Measurements from ENCODE around the gene SPSB1.

Gene SPSB1

GRCh38 chr1:9394010-9394409 lies 101.3 kb downstream of the SPSB1 start:
- no peaks in the 10 kb centered on the region for H3K36me3 ChIP-seq (replicated peaks; ENCODE audit: insufficient read depth, low read length)
- DNase-seq = no peak
- H3K4me3 ChIP-seq (ENCODE audit: low read length) = no peak overlapping the region
- no peaks in the 10 kb centered on the region for H3K9me2 ChIP-seq (replicated peaks; ENCODE audit: insufficient read depth, low read length)
- no peaks in the 10 kb centered on the region for H3F3A ChIP-seq (ENCODE audit: insufficient read depth, low read length)
- peaks cover 11% of the 10 kb centered on the region; the same call in 1 of the 2 replicates for H3K27me3 ChIP-seq (replicated peaks; ENCODE audit: insufficient read depth, low read length)
- H3K4me1 ChIP-seq (ENCODE audit: low read length) = no peaks in the 10 kb centered on the region
- no peak overlapping the region for H3K4me2 ChIP-seq (ENCODE audit: low read depth, low read length)
- H3K79me2 ChIP-seq (ENCODE audit: low read length) = no peaks in the 10 kb centered on the region
- H3K27ac ChIP-seq (ENCODE audit: low read length) = no peak overlapping the region
- TF ChIP-seq EZH2phosphoT487 (IDR thresholded peaks at IDR 0.05; ENCODE audit: low read length) (no peak), EZH2 (optimal IDR thresholded peaks at IDR 0.05; ENCODE audit: low read depth, low read length) (no peak), CTCF (IDR thresholded peaks at IDR 0.05; ENCODE audit: low read length) (no peak)
- no peaks in the 10 kb centered on the region for H3K9me3 ChIP-seq (replicated peaks; ENCODE audit: insufficient read depth, low read length)
- no peak overlapping the region for H3K9ac ChIP-seq (ENCODE audit: low read length)
- no peaks in the 10 kb centered on the region for H4K20me1 ChIP-seq (ENCODE audit: insufficient read depth, low read length)
- no peak overlapping the region for H2AFZ ChIP-seq (ENCODE audit: low read length)

GRCh38 chr1:9395018-9395417 lies 102.3 kb downstream of the SPSB1 start:
- Histone ChIP-seq H3K9me2 (replicated peaks; ENCODE audit: insufficient read depth, low read length) (no peaks in the 10 kb centered on the region), H3K4me3 (ENCODE audit: low read length) (no peak overlapping the region), H3K9ac (ENCODE audit: low read length) (no peak overlapping the region), H4K20me1 (ENCODE audit: insufficient read depth, low read length) (no peaks in the 10 kb centered on the region), H2AFZ (ENCODE audit: low read length) (no peak overlapping the region), H3K79me2 (ENCODE audit: low read length) (no peaks in the 10 kb centered on the region), H3K36me3 (replicated peaks; ENCODE audit: insufficient read depth, low read length) (no peaks in the 10 kb centered on the region), H3K4me2 (ENCODE audit: low read depth, low read length) (no peak overlapping the region), H3K27me3 (replicated peaks; ENCODE audit: insufficient read depth, low read length) (peaks cover 11% of the 10 kb centered on the region; the same call in 1 of the 2 replicates), H3K9me3 (replicated peaks; ENCODE audit: insufficient read depth, low read length) (no peaks in the 10 kb centered on the region), H3F3A (ENCODE audit: insufficient read depth, low read length) (no peaks in the 10 kb centered on the region), H3K27ac (ENCODE audit: low read length) (no peak overlapping the region), H3K4me1 (ENCODE audit: low read length) (no peaks in the 10 kb centered on the region)
- DNase-seq = no peak
- TF ChIP-seq EZH2phosphoT487 (IDR thresholded peaks at IDR 0.05; ENCODE audit: low read length) (no peak), EZH2 (optimal IDR thresholded peaks at IDR 0.05; ENCODE audit: low read depth, low read length) (no peak), CTCF (IDR thresholded peaks at IDR 0.05; ENCODE audit: low read length) (no peak)

- no peaks in the 10 kb centered on the region for H3F3A ChIP-seq (ENCODE audit: insufficient read depth, low read length)
- no peaks in the 10 kb centered on the region for H4K20me1 ChIP-seq (ENCODE audit: insufficient read depth, low read length)
- H3K9ac ChIP-seq (ENCODE audit: low read length) = no peak overlapping the region
- TF ChIP-seq EZH2phosphoT487 (IDR thresholded peaks at IDR 0.05; ENCODE audit: low read length) = no peak
- TF ChIP-seq CTCF (IDR thresholded peaks at IDR 0.05; ENCODE audit: low read length) = no peak
- 0 out of 2 replicates have a peak, but pooled peaks cover 9% of the 10 kb centered on the region for H3K27me3 ChIP-seq (replicated peaks; ENCODE audit: insufficient read depth, low read length)
- H3K27ac ChIP-seq (ENCODE audit: low read length) = no peak overlapping the region
- no peaks in the 10 kb centered on the region for H3K79me2 ChIP-seq (ENCODE audit: low read length)
- H3K9me3 ChIP-seq (replicated peaks; ENCODE audit: insufficient read depth, low read length) = no peaks in the 10 kb centered on the region
- H3K4me1 ChIP-seq (ENCODE audit: low read length) = no peaks in the 10 kb centered on the region
- H3K36me3 ChIP-seq (replicated peaks; ENCODE audit: insufficient read depth, low read length) = no peaks in the 10 kb centered on the region
- no peak overlapping the region for H2AFZ ChIP-seq (ENCODE audit: low read length)
- DNase-seq = no peak
- no peak overlapping the region for H3K4me2 ChIP-seq (ENCODE audit: low read depth, low read length)
- no peaks in the 10 kb centered on the region for H3K9me2 ChIP-seq (replicated peaks; ENCODE audit: insufficient read depth, low read length)
- no peak overlapping the region for H3K4me3 ChIP-seq (ENCODE audit: low read length)
These were observed 104.4 kb downstream of the SPSB1 start for GRCh38 chr1:9397047-9397446.
